K562 (cell line): ENCODE results near the gene SPAG7. TPM values are rescaled to one million over a fixed set of nuclear protein-coding genes. Genes with fewer than 3 reads are reported as not detected.

Experiments
- CBX1 ChIP-seq: sonication (generic); IDR thresholded peaks from 2 replicates; pipeline ENCODE4 v1.6.1; 2016; ENCODE audit warnings: antibody characterized with exemption, low read depth, mild to moderate bottlenecking
- CHD7 ChIP-seq: fragments of 200-600 bp; sonication (generic); IDR thresholded peaks from one replicate; pipeline ENCODE4 v1.6.1; 2012; ENCODE audit warnings: mild to moderate bottlenecking, low read depth, low read length, inconsistent platforms
- ELF4 ChIP-seq: fragments of 450-650 bp; formaldehyde crosslinking; IDR thresholded peaks from 2 replicates; pipeline ENCODE4 v1.4.0; 2022; ENCODE audit warnings: missing genetic modification characterization
- SOX6 ChIP-seq: fragments of 450-650 bp; IDR thresholded peaks from 2 replicates; pipeline ENCODE4 v1.6.1; 2014; ENCODE audit warnings: mild to moderate bottlenecking
- SREBF2 ChIP-seq: sonication (generic); formaldehyde crosslinking; IDR thresholded peaks from 2 replicates; pipeline ENCODE4 v1.4.0; 2020; ENCODE audit warnings: mild to moderate bottlenecking, missing genetic modification reagents
- ZBTB40 ChIP-seq, 2 experiments: fragments of 450-650 bp in 1 of 2; sonication (generic) in 1 of 2; formaldehyde crosslinking in 1 of 2; IDR thresholded peaks; 2 replicates each; pipeline versions ENCODE4 v1.7.1 to v1.9.0; 2016 to 2022; ENCODE audit warnings: inconsistent platforms in 1 of 2, mild to moderate bottlenecking in 1 of 2, missing genetic modification reagents in 1 of 2
- polyA plus RNA-seq, 8 experiments: library from polyadenylated mRNA; depleted of rRNA in 4 of 8; stranded (reverse) in 5 of 8; unstranded in 3 of 8; fragments of >200 nt; fragmentation: Nextera tagmentation in 2 of 8; fragmentation: Illumina TruSeq in 1 of 8; extraction: Ambion mirVana in 2 of 8; extraction: Trizol in 1 of 8; gene quantifications; 2 replicates each; pipeline versions ENCODE4 v1.2.1 to v1.2.3, GENCODE V29; 2011 to 2014; ENCODE audit warnings: inconsistent platforms in 1 of 8, missing spikeins in 1 of 8
- total RNA-seq, 7 experiments: library from RNA; depleted of rRNA in 6 of 7; stranded (reverse); fragments of >200 nt in 6 of 7; fragmentation: Illumina TruSeq in 2 of 7; extraction: Trizol in 2 of 7; gene quantifications; 2 replicates each; pipeline versions ENCODE4 v1.2.1 to v1.2.3, GENCODE V29; 2011 to 2021; ENCODE audit warnings: low replicate concordance in 1 of 7

SPAG7 gene
- total and polyA plus RNA-seq, 9 of the 15 experiments (the other 6 are each of a cell fraction or from before 2014, with no cell fraction given) = 5.6 to 53.5 (median 36.3) TPM

- TF ChIP-seq CHD7 = no peak
- no peak for TF ChIP-seq SOX6
- peak; percentile 46; the same call in 1 of the 2 replicates for TF ChIP-seq ELF4 (CRISPR knock-in tag)
- TF ChIP-seq CBX1 = peak; percentile 66; the same call in 1 of the 2 replicates
- peak; percentile 59; the same call in 1 of the 2 replicates for TF ChIP-seq ZBTB40 (IDR thresholded peaks at IDR 0.05)
- no peak for TF ChIP-seq ZBTB40 (CRISPR knock-in tag; IDR thresholded peaks at IDR 0.05)
- no peak for TF ChIP-seq SREBF2 (CRISPR knock-in tag)
These were observed 19.3 kb downstream of the SPAG7 start, which contains the start of gene PFN1 (continued) for GRCh38 chr17:4948166-4948930.
